Left hindlimb (tissue), 1 donor: ENCODE measurements around the gene LUC7L3.
"Not testable (repeated sequence)": the region's sequence is repeated elsewhere in the genome, so short reads cannot be mapped to it uniquely, and the experiment has no call there.

Experiments used
- DNase-seq: peaks from one replicate; pipeline ENCODE4 v3.0.0-alpha.2; 2018

LUC7L3 gene

GRCh38 chr17:50686494-50687199, 32.8 kb upstream of the LUC7L3 start:
- DNase-seq: peak; percentile 79

DNA sequence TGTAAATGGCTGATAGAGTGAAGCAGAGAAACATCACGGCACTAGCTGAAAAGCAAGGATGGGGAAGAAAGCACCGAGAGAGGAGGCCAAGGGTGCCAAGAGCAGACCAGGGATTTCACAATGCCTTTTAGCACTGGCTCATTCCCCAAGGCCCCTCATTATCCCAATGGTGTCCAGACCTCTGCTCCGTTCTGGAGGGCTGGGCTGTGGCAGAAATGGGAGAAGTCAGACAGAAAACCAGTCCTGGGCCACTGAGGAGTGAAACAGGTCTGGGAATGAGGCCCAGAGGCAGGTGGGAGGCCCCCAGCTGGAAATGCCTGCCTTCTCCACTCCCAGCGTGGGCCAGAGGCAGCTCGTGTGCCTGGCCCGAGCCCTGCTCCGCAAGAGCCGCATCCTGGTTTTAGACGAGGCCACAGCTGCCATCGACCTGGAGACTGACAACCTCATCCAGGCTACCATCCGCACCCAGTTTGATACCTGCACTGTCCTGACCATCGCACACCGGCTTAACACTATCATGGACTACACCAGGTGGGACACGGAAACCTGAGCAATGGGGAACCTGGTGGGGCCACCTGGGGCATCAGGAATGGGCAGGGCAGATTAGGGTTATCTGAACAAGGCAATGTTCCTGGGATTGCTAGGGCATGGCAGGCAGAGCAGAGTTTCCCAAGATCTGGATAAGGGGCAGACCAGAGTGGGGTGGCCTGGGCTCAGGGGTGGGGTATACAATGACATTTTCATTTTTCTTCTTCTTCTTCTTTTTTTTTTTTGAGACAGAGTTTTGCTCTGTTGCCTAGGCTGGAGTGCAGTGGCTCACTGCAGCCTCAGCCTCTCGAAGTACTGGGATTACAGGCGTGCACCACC, 32.0 kb upstream of the LUC7L3 start:
- DNase-seq: no peak

DNA sequence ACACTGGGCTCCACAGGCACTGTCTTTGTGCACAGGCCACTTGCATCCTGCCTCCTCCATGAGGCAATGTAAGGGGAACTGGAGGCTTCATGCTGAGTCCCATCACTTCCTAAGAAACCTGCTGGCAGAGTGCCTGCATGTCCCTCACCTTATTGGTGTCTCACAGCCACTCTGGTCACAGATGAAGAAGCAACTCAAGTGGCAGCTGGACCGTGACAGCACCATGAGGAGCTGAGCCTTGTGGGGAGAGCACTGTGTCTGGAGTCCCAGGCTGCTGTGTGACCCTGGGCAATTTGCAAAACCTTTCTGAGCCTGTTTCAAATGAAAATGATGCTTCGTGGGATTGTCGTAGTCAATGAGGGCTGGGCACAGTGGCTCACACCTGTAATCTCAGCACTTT, 31.2 kb upstream of the LUC7L3 start:
- no peak for DNase-seq

GRCh38 chr17:50689251-50689650, 30.2 kb upstream of the LUC7L3 start:
- DNase-seq: no peak

DNA sequence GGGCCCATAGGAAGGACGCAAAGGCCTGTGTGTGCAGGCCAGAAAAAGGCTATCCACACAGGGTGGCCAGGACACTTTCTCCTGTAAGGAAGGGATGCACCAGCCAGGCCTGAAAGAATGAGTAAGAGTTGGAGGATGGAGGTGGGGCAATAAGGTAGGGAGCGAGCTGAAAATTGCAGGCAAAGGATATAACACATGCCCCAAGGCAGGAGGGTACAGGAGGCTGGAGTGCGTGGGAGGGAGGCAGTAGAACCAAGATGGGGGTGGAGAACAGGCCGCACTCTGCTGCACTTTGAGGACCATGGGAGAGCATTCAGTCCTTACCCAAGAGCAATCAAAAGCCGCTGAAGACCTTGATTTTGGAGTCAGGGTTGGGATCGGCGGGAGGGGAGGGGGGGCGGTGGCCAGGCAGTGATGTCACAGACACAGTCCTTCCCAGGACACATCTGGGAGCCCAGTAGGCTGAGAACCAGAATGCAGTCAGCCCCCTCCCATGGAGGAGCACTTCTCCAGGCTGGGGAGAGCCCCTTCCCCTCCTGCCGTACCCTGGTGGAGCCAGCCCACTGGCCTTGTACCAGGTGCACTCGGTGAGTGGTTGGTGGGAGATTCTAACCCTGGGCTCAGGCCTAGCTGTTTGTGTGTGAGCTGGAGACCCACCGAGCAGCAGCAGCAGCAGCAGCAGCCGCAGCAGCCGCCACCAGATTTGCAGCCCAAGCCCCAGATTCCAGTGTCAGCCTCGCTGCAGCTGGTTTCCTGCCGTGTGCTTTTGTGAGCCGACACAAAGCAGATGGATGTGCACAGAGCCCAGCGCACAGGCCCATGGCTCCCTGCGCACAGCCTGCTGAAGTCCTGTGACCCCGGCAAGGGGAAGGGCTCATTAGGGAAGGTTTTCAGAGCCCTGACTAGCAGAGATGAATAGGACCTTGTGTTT, 29.2 kb upstream of the LUC7L3 start:
- no peak for DNase-seq

- no peak for DNase-seq
Observed at GRCh38 chr17:50690887-50691549, 28.4 kb upstream of the LUC7L3 start.

- no peak for DNase-seq
Observed at GRCh38 chr17:50691550-50692447, 27.6 kb upstream of the LUC7L3 start.

DNA sequence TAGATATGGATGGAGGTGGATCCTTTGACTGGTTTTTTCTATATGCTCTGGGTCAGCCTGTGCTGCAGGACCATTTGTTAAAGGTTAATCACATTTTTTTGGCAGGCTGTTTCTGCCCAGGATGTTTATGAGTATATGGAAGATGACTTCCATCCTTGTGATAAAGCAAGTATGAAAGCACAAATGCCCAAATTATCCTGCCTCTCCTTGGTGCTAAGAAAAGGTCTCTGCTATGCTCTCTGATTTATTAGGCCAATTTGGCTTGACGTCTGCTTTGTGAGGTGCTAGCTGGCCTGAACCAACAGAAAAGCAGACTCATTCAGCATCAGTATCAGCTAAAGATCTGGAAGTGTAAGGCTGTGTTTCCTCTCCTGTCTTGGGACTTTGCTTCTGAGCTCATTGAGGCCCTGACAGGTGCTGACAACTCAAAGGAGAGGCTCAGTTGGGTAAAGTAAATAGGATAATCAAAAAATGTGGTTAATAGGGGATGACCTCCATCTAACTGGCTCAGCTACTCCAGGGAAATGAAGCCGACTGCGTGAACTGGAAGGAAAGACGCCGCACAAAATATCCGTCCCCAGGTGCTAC, 26.9 kb upstream of the LUC7L3 start:
- no peak for DNase-seq

GRCh38 chr17:50693036-50693682, 26.2 kb upstream of the LUC7L3 start:
- DNase-seq: no peak

DNA sequence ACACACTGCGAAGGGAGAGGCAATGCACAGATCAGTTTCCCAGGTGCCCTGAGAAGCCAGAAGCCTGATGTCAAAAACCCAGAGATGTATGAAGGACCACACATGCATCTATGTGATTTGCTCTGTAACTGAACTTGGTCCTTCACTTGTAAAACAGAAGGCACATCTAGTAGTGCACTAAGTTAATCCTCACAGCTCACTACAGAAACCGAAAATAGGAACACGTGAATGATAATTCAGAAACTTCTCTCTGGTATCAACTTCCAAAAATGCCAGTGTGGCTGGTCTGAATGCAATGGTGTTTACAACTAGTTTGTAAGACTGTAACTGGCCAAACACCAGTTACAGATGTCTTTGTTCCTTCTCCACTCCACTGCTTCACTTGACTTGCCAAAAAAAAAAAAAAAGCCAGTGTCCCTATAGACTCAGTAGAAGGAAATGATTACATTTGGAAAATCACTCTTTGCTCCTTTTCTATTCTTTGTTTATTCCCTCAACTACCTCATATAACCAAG, 23.0 kb upstream of the LUC7L3 start:
- DNase-seq: no peak

DNA sequence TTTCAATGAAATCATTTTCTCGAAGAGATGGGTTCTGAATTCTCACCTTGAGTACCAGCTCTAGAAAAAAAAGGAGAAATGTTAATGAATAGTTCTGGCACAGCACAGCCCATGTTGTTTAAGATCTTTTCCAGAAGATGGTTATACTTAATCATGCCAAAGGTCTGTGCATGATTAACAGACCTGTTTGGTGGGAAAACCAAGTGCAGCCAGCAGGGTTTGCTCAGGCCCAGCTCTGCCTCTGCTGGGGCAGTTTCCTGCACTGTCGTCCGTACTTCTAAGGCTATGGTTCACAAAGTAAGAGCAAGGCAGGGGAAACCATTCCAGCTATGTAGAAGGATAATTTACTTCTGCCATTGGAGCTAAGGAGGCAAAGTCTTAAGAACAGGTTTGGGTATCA, 22.3 kb upstream of the LUC7L3 start:
- DNase-seq: no peak

DNA sequence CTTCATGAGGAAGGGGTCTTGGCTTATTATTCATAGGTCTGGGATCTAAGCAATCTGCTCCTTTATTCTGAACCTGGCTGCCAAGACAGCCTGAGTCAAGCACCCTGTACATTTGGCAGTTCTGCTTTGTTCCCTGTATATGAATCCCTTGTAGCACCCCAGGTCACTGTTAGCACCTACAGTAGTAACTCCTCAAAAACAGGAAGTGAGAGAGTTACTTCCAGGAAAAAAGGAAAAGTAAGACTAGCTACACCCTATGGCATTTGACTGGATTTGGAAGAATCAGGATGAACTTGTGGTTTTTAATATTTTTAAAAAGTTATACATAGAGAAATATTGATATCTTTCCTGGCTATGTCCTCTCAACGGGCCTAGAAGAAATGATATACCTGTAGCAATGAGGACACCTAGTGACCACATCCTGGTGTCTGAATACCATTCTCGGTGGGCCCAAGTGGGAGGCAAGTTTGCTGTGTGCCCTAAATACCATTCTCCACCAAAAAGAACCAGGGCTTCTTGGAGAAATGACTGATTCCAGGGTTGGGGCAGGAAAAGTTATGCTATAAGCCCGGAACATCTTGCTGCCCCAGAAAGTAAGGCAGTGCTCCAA, 21.6 kb upstream of the LUC7L3 start:
- DNase-seq: no peak

DNA sequence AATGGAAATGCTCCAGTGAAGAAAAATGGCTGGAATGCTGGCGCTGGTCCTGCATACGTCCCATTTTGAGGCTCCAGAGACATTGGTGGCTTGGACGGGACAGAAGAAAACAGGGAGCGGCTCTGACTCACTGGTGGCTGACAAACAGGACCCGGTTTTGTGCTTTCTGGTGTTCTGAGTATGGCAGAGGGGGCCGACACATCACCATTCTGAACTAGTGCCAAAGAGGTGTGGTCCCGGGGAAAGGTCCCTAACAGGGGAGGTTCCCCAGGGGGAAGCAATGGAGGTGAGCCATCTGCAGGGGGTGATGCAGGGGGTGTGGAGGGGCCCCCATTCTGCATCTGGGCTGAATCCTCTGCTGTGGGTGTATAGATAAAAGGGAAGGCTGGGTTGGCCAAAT, 20.0 kb upstream of the LUC7L3 start:
- DNase-seq: no peak

- DNase-seq: no peak
Observed at GRCh38 chr17:50703162-50703561, 16.2 kb upstream of the LUC7L3 start.

GRCh38 chr17:50707289-50708049, 11.9 kb upstream of the LUC7L3 start, which contains the start of gene ANKRD40:
Gene ANKRD40 (minus strand): TSS chr17:50707914. CDS start chr17:50707654, 260 bp downstream.
- DNase-seq: peak; percentile 93

GRCh38 chr17:50708050-50709000, 11.1 kb upstream of the LUC7L3 start:
- no peak for DNase-seq

DNA sequence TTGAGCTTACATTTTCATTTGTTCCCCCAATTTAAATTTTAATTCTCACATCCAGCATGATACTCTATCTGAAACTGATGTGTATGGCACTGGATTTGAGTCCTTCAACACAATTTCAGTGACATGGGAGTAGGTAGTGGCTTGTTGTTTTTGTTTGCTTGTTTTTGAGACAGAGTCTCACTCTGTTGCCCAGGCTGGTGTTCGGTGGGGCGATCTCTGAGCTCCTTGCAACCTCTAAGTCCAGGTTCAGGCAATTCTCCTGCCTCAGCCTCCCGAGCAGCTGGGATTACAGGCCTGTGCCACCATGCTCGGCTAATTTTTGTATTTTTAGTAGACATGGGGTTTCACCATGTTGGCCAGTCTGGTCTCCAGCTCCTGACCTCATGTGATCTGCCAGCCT, 10.3 kb upstream of the LUC7L3 start:
- DNase-seq: not testable (repeated sequence)

DNA sequence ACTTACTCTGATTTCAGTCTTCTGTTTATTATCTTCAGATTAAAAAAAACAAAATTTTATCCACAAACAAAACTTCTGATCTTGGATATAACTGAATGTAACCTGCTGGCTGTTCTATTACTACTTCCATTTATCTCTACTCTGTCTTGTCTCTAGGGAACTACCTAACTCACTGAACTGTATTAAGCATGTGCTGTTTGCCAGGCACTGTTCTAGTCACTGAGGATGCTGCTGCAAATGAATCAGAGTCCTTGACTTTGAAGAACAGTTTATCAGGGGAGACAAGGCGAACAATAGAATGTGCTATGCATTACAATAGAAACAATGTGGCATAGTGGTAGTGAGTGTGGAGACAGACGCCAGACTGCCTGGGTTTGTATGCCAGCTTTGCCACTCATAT, 9.4 kb upstream of the LUC7L3 start:
- no peak for DNase-seq
